Heart right ventricle (tissue), 16 donors: ENCODE data around the gene ST7. TPM values are rescaled to one million over a fixed set of nuclear protein-coding genes. Genes with fewer than 3 reads are reported as not detected.
A peak's percentile ranks its signal among the peaks of the same experiment; 100 is the strongest.

Source experiments
- ATAC-seq, 8 donors: fragments of 200-7000 bp; cut with Tn5 transposase; one replicate each; pipeline ENCODE4 v1.9.1; 2020; ENCODE audit warnings: mild to moderate bottlenecking in 8 of 8, moderate library complexity in 8 of 8, moderate number of reproducible peaks in 1 of 8
- DNase-seq, 2 donors: peaks; one replicate each; pipeline ENCODE4 v3.0.0-alpha.2; 2020
- H3K27ac ChIP-seq, 10 donors: fragments of 200-600 bp; sonication (generic) in 2 of 10; one replicate each; pipeline versions ENCODE4 v1.5.0 to v1.8.0; 2020 to 2022; ENCODE audit warnings: mild to moderate bottlenecking in 3 of 10
- H3K27me3 ChIP-seq, 7 donors: fragments of 200-600 bp; one replicate each; pipeline ENCODE4 v1.8.0; 2021 to 2022; ENCODE audit warnings: mild to moderate bottlenecking in 2 of 7
- H3K36me3 ChIP-seq, 9 donors: fragments of 200-600 bp; sonication (generic) in 1 of 9; one replicate each; pipeline versions ENCODE4 v1.5.0 to v1.8.0; 2020 to 2022; ENCODE audit warnings: mild to moderate bottlenecking in 2 of 9
- H3K4me1 ChIP-seq, 9 donors: fragments of 200-600 bp; sonication (generic) in 1 of 9; one replicate each; pipeline versions ENCODE4 v1.5.0 to v1.8.0; 2020 to 2022; ENCODE audit warnings: mild to moderate bottlenecking in 4 of 9
- H3K4me3 ChIP-seq, 10 donors: fragments of 200-600 bp; sonication (generic) in 2 of 10; one replicate each; pipeline versions ENCODE4 v1.5.0 to v1.8.0; 2020 to 2022; ENCODE audit warnings: mild to moderate bottlenecking in 7 of 10, moderate library complexity in 2 of 10
- H3K9me3 ChIP-seq, 11 donors: fragments of 200-600 bp in 10 of 11; sonication (generic) in 2 of 11; one replicate each; pipeline versions ENCODE4 v1.5.0 to v1.8.0; 2013 to 2022; ENCODE audit warnings: mild to moderate bottlenecking in 2 of 11, control low read depth in 1 of 11, moderate library complexity in 1 of 11
- WGBS, 2 donors: extraction: QIAGEN DNeasy Blood & Tissue Kit; methylation state at CpG; one replicate each; pipeline ENCODE4 v1.1.7; 2013; ENCODE audit warnings: inconsistent platforms in 1 of 2; 5-methylcytosine and 5-hydroxymethylcytosine counted together
- intact Hi-C, 10 donors: fragments of 100-400 bp; cut with DNase I; formaldehyde crosslinking; loops; one replicate each; pipeline versions ENCODE4 v1.11.1 to v1.14.2; 2022
- polyA plus RNA-seq, 2 donors: library from polyadenylated mRNA; stranded (reverse); fragments of 200-250 nt; gene quantifications; one replicate each; pipeline ENCODE4 v1.2.3, GENCODE V29; 2013
- total RNA-seq, 10 donors: library from RNA; stranded (reverse); fragmentation: NEBNext Ultra II Directional in 3 of 10; extraction: Animal tissue kit (Norgen Biotek cat#: 25700) in 3 of 10; gene quantifications; one replicate each; pipeline versions ENCODE4 v1.2.1 to v1.2.4, GENCODE V29; 2021 to 2023
- TF ChIP-seq, protein P1 (sequence below), 9 donors: fragments of 200-600 bp; sonication (generic) in 2 of 9; IDR thresholded peaks; one replicate each; pipeline versions ENCODE4 v1.5.0 to v1.8.0; 2021 to 2022; ENCODE audit warnings: antibody characterized with exemption in 9 of 9, mild to moderate bottlenecking in 5 of 9, moderate library complexity in 1 of 9
- donor health status: Arrhythmogenic right ventricular cardiomyopathy.
- donor health status: ischemic (EF 13 %, LVEDD 7.1; RV severe dilation, severe dysfunction).
- donor health status: healthy with polysubstance abuse.
- donor health status: DM: no; HTN: yes; CAD: no.
- donor health status: DM: no; HTN: no; CAD: no.
- donor health status: ischemic (EF 25% LVEDD 6.9; RV normal size, moderate dysfunction).
- donor health status: ischemic (EF 25% LVEDD 5.7; RV mildly dilated, moderate dysfunction).
- donor health status: healthy.
- donor health status: DM: yes; HTN: yes; CAD: no.
- donor health status: Ischemic cardiomyopathy.
- donor health status: ischemic (EF 35%, LVEDD 5.7; RV mildly dilated, moderate dysfunction).
- donor health status: nonischemic (EF 11% LVEDD 7.7; RV severe dilation, severe dysfunction).
- donor health status: DM: yes; HTN: yes; CAD: no.
- donor health status: PGD.
- donor health status: ischemic (EF 29% LVEDD 5.4; RV normal size, mild dysfunction).
- donor health status: nonischemic (EF 23%, LVEDD 6.1; RV moderate dilation, normal function).

Gene ST7
- total and polyA plus RNA-seq, 12 donors = 20.1 to 40.2 (median 23.4) TPM

DNA sequence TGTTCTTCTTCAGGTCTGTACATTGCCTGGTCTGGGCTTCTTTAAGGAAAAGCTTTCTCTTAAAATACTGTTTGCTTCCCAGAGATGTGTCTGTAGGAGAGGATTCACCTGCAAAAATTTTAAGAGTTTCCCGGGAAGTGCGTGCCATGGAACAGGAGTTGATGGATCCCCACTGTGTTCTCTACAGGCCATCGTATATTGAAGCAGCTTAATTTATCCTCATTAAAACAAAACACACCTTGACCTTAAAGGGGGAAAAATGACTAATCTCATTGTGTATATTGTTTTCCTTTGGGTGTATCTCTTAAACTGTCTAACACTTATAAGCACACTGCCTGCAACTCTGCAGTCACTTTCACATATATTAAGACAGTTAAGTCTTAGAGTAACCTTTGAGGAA is 111.4 kb downstream of the ST7 start:
- DNase-seq (no peak), ATAC-seq (no peak)
- intact Hi-C loops = loop anchor here in 1 of 10 donors (5.0 to 10.0 kb wide), 2 partner anchors 50 to 67 kb away; no protein-coding TSS in a partner anchor
- TF ChIP-seq, protein P1, sequence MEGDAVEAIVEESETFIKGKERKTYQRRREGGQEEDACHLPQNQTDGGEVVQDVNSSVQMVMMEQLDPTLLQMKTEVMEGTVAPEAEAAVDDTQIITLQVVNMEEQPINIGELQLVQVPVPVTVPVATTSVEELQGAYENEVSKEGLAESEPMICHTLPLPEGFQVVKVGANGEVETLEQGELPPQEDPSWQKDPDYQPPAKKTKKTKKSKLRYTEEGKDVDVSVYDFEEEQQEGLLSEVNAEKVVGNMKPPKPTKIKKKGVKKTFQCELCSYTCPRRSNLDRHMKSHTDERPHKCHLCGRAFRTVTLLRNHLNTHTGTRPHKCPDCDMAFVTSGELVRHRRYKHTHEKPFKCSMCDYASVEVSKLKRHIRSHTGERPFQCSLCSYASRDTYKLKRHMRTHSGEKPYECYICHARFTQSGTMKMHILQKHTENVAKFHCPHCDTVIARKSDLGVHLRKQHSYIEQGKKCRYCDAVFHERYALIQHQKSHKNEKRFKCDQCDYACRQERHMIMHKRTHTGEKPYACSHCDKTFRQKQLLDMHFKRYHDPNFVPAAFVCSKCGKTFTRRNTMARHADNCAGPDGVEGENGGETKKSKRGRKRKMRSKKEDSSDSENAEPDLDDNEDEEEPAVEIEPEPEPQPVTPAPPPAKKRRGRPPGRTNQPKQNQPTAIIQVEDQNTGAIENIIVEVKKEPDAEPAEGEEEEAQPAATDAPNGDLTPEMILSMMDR (IDR thresholded peaks at IDR 0.05) = no peak
- Histone ChIP-seq H3K9me3 (no peaks in the 10 kb centered on the region), H3K27me3 (no peaks in the 10 kb centered on the region), H3K27ac (no peak overlapping the region), H3K36me3 (no peaks in the 10 kb centered on the region), H3K4me3 (no peak overlapping the region), H3K4me1 (peaks cover 0 to 28% (median 11%) of the 10 kb centered on the region in 9 donors)
- 93 to 97% methylated on average over 3 of the region's 3 CpGs for WGBS, 2 donors

DNA sequence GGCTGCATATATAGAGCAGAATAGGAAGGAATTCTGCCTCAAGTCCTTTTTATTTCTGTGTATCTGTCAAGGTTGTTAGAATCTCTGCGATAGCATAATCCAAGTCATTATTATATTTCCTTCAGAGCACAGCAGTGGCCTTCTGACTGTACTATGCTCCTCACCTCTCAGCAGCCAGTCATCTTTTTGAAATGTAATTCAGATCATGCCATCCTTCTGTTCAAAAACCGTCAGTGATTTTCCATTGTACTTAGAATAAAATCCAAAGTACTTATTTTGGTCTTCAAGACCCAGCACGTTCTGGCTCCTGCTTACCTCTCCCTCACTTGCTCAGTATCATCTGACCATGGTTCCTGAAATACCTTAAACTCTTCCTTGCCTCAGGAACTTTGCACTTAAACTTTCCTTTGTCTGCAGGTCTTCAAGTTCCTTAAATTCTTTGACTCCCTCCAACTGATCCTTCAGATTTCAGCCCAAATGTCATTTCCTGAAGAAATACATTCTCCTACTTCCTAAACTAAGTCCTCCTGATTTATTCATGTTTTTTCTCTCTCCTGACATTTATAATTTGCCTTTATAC is 112.4 kb downstream of the ST7 start:
- no peak overlapping the region for H3K27ac ChIP-seq
- ATAC-seq = no peak
- H3K4me3 ChIP-seq = no peak overlapping the region
- peaks cover 0 to 31% (median 16%) of the 10 kb centered on the region in 9 donors for H3K4me1 ChIP-seq
- TF ChIP-seq, protein P1 (IDR thresholded peaks at IDR 0.05) = no peak
- H3K9me3 ChIP-seq = no peaks in the 10 kb centered on the region
- H3K36me3 ChIP-seq = no peaks in the 10 kb centered on the region
- WGBS, 2 donors = 78 to 80% methylated on average over 3 of the region's 3 CpGs
- intact Hi-C loops = loop anchor here in 1 of 10 donors (10.0 kb wide), 1 partner anchor 49 kb away; no protein-coding TSS in a partner anchor
- no peaks in the 10 kb centered on the region for H3K27me3 ChIP-seq
- DNase-seq = no peak

GRCh38 chr7:117066668-117067067 is 113.4 kb downstream of the ST7 start:
- ATAC-seq (peak in 5 of 8 donors; percentile 39 to 65 (median 49)), DNase-seq (no peak)
- no peaks in the 10 kb centered on the region for H3K27me3 ChIP-seq
- intact Hi-C loops = loop anchor here in 1 of 10 donors (10.0 kb wide), 1 partner anchor 48 kb away; no protein-coding TSS in a partner anchor
- H3K27ac ChIP-seq = peak overlapping the region in 1 of 10 donors; percentile 22
- H3K4me1 ChIP-seq = peaks cover under 1 to 35% (median 17%) of the 10 kb centered on the region in 9 donors
- H3K9me3 ChIP-seq = no peaks in the 10 kb centered on the region
- no peak overlapping the region for H3K4me3 ChIP-seq
- WGBS, 2 donors = 92% methylated on average over 3 of the region's 3 CpGs
- TF ChIP-seq, protein P1 (IDR thresholded peaks at IDR 0.05) = no peak
- H3K36me3 ChIP-seq = no peaks in the 10 kb centered on the region

DNA sequence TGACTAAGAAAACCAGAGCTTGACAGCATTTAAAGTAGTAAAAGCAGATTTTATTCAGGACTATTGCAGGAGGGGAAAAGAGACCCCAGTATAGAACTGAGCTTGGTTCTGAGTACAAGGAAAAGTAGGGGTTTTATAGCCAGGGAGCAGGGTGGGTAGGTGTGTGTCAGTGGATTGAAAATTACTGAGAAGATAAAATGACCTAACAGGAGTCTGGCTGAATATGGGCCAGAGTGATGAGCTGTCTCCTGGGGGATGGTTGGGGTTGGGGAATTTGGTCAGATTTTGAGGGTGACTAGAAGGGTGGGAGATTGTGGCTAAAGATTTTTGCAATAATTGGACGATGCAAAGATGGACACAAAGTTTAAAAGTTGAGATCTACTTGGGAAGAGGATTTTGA is 114.0 kb downstream of the ST7 start:
- intact Hi-C loops = loop anchor here in 1 of 10 donors (10.0 kb wide), 1 partner anchor 47 kb away; no protein-coding TSS in a partner anchor
- TF ChIP-seq, protein P1 (IDR thresholded peaks at IDR 0.05) = no peak
- Histone ChIP-seq H3K4me3 (no peak overlapping the region), H3K4me1 (peaks cover 2 to 42% (median 24%) of the 10 kb centered on the region in 9 donors), H3K27me3 (no peaks in the 10 kb centered on the region), H3K36me3 (no peaks in the 10 kb centered on the region), H3K27ac (peak overlapping the region in 1 of 10 donors; percentile 22), H3K9me3 (no peaks in the 10 kb centered on the region)
- WGBS, 2 donors = 92 to 95% methylated on average over 1 of the region's 1 CpG
- no peak for ATAC-seq
- no peak for DNase-seq
